Sigmoid colon (tissue), 7 donors: Measurements from ENCODE around the gene KIF2A. TPM values are rescaled to one million over a fixed set of nuclear protein-coding genes. Genes with fewer than 3 reads are reported as not detected.

Source experiments
- DNase-seq: peaks from one replicate; pipeline ENCODE4 v3.0.0-alpha.2; 2019
- H3K27ac ChIP-seq, 4 donors: fragments of 200-600 bp; sonication (generic); one replicate each; pipeline ENCODE4 v1.5.1; 2016 to 2019; ENCODE audit warnings: mild to moderate bottlenecking in 1 of 4
- H3K27me3 ChIP-seq, 3 donors: fragments of 200-600 bp; sonication (generic); one replicate each; pipeline ENCODE4 v1.5.1; 2019; ENCODE audit warnings: mild to moderate bottlenecking in 1 of 3
- H3K36me3 ChIP-seq, 4 donors: fragments of 200-600 bp; sonication (generic); one replicate each; pipeline ENCODE4 v1.5.1; 2016 to 2019
- H3K4me1 ChIP-seq, 4 donors: fragments of 200-600 bp; sonication (generic); one replicate each; pipeline ENCODE4 v1.5.1; 2017 to 2019
- H3K4me3 ChIP-seq, 4 donors: fragments of 200-600 bp; sonication (generic); one replicate each; pipeline ENCODE4 v1.5.1; 2017 to 2019; ENCODE audit warnings: mild to moderate bottlenecking in 2 of 4, moderate library complexity in 1 of 4
- H3K9me3 ChIP-seq, 4 donors: fragments of 200-600 bp in 3 of 4; sonication (generic) in 3 of 4; one replicate each; pipeline versions ENCODE4 v1.5.1 to v1.6.1; 2013 to 2019
- CTCF ChIP-seq, 4 experiments: fragments of 450-650 bp in 3 of 4; fragments of 200-600 bp in 1 of 4; IDR thresholded peaks; one replicate each; pipeline ENCODE4 v1.5.1; 2016 to 2019; ENCODE audit warnings: antibody characterized with exemption in 4 of 4, mild to moderate bottlenecking in 3 of 4, moderate library complexity in 2 of 4
- EP300 ChIP-seq, 4 donors: sonication (generic); formaldehyde crosslinking; IDR thresholded peaks; one replicate each; pipeline ENCODE4 v1.6.1; 2017; ENCODE audit warnings: antibody characterized with exemption in 4 of 4
- POLR2A ChIP-seq, 2 donors: fragments of 450-650 bp; IDR thresholded peaks; one replicate each; pipeline ENCODE4 v1.6.1; 2016; ENCODE audit warnings: antibody characterized with exemption in 2 of 2, mild to moderate bottlenecking in 2 of 2, moderate library complexity in 2 of 2
- POLR2AphosphoS5 ChIP-seq, 4 donors: sonication (generic); formaldehyde crosslinking; IDR thresholded peaks; one replicate each; pipeline ENCODE4 v1.6.1; 2017; ENCODE audit warnings: antibody characterized with exemption in 4 of 4
- WGBS, 2 donors: extraction: QIAGEN DNeasy Blood & Tissue Kit; methylation state at CpG; one replicate each; pipeline ENCODE4 v1.1.7; 2013; 5-methylcytosine and 5-hydroxymethylcytosine counted together
- intact Hi-C: fragments of 100-400 bp; cut with DNase I; formaldehyde crosslinking; loops from one replicate; pipeline ENCODE4 v1.15.1; 2023
- polyA plus RNA-seq, 3 donors: library from polyadenylated mRNA; stranded (reverse); fragments of 200-250 nt; gene quantifications; one replicate each; pipeline ENCODE4 v1.2.3, GENCODE V29; 2013
- total RNA-seq, 4 donors: library from RNA; depleted of rRNA; stranded (reverse); fragments of >200 nt; gene quantifications; one replicate each; pipeline ENCODE4 v1.1.0, GENCODE V29; 2016
- donor health status: healthy with polysubstance abuse.
- donor health status: Bipolar disorder and iron deficiency.
- donor health status: healthy.

Gene KIF2A
- total and polyA plus RNA-seq, 7 donors, result 10.2 to 41.7 (median 29.6) TPM

- Histone ChIP-seq H3K27me3 (no peaks in the 10 kb centered on the region), H3K36me3 (peaks cover 0 to 80% (median 23%) of the 10 kb centered on the region in 4 donors), H3K4me1 (no peaks in the 10 kb centered on the region), H3K4me3 (no peak overlapping the region), H3K9me3 (no peaks in the 10 kb centered on the region), H3K27ac (no peak overlapping the region)
- DNase-seq, result no peak
- 45 to 81% methylated on average over 3 of the region's 3 CpGs for WGBS, 2 donors
- no peak for TF ChIP-seq EP300 (IDR thresholded peaks at IDR 0.05)
- no peak for TF ChIP-seq POLR2AphosphoS5 (IDR thresholded peaks at IDR 0.05)
- no peak for TF ChIP-seq CTCF (IDR thresholded peaks at IDR 0.05)
- no peak for TF ChIP-seq POLR2A (IDR thresholded peaks at IDR 0.05)
- intact Hi-C loops, result no loop called here
These were observed 70.1 kb downstream of the KIF2A start for GRCh38 chr5:62376064-62376463.

- TF ChIP-seq POLR2AphosphoS5 (IDR thresholded peaks at IDR 0.05) (no peak), CTCF (IDR thresholded peaks at IDR 0.05) (no peak), EP300 (IDR thresholded peaks at IDR 0.05) (no peak), POLR2A (IDR thresholded peaks at IDR 0.05) (no peak)
- H3K4me3 ChIP-seq, result no peak overlapping the region
- DNase-seq, result no peak
- WGBS, 2 donors, result 22 to 72% methylated on average over 4 of the region's 4 CpGs
- H3K36me3 ChIP-seq, result peaks cover 0 to 96% (median 22%) of the 10 kb centered on the region in 4 donors
- no peaks in the 10 kb centered on the region for H3K9me3 ChIP-seq
- H3K27me3 ChIP-seq, result no peaks in the 10 kb centered on the region
- peaks cover 0 to 4% (median 0%) of the 10 kb centered on the region in 4 donors for H3K4me1 ChIP-seq
- intact Hi-C loops, result no loop called here
- H3K27ac ChIP-seq, result no peak overlapping the region
These were observed 79.1 kb downstream of the KIF2A start for GRCh38 chr5:62385131-62385530.

- no peak overlapping the region for H3K27ac ChIP-seq
- WGBS, 2 donors, result 71 to 80% methylated on average over 2 of the region's 2 CpGs
These were observed 79.9 kb downstream of the KIF2A start for GRCh38 chr5:62385816-62386400.

GRCh38 chr5:62386824-62387223 is 80.8 kb downstream of the KIF2A start:
- no peak overlapping the region for H3K27ac ChIP-seq
- no peaks in the 10 kb centered on the region for H3K9me3 ChIP-seq
- intact Hi-C loops, result loop anchor here (1.0 kb wide), 1 partner anchor 11 kb away; no protein-coding TSS in a partner anchor
- DNase-seq, result no peak
- H3K36me3 ChIP-seq, result peaks cover 4 to 96% (median 19%) of the 10 kb centered on the region in 4 donors
- TF ChIP-seq CTCF (IDR thresholded peaks at IDR 0.05), result no peak
- TF ChIP-seq EP300 (IDR thresholded peaks at IDR 0.05), result no peak
- no peak for TF ChIP-seq POLR2AphosphoS5 (IDR thresholded peaks at IDR 0.05)
- TF ChIP-seq POLR2A (IDR thresholded peaks at IDR 0.05), result no peak
- H3K4me1 ChIP-seq, result peaks cover 0 to 4% (median 0%) of the 10 kb centered on the region in 4 donors
- no peak overlapping the region for H3K4me3 ChIP-seq
- H3K27me3 ChIP-seq, result no peaks in the 10 kb centered on the region

More at GRCh38 chr5:62385816-62386400, 79.9 kb downstream of the KIF2A start:
- H3K4me1 ChIP-seq, result peaks cover 0 to 4% (median 0%) of the 10 kb centered on the region in 4 donors
- intact Hi-C loops, result loop anchor here (1.0 kb wide), 1 partner anchor 12 kb away; no protein-coding TSS in a partner anchor
- no peaks in the 10 kb centered on the region for H3K9me3 ChIP-seq
- DNase-seq, result no peak
- no peak for TF ChIP-seq CTCF (IDR thresholded peaks at IDR 0.05)
- no peak for TF ChIP-seq EP300 (IDR thresholded peaks at IDR 0.05)
- TF ChIP-seq POLR2AphosphoS5 (IDR thresholded peaks at IDR 0.05), result no peak
- TF ChIP-seq POLR2A (IDR thresholded peaks at IDR 0.05), result no peak
- H3K4me3 ChIP-seq, result no peak overlapping the region
- H3K36me3 ChIP-seq, result peaks cover 0 to 96% (median 20%) of the 10 kb centered on the region in 4 donors
- H3K27me3 ChIP-seq, result no peaks in the 10 kb centered on the region
